SU-DHL-6 (cell line): ENCODE results near the gene PVALEF.

ENCODE experiments used
- H2AFZ ChIP-seq: fragments of 200-600 bp; sonication (generic); 2 replicates; pipeline ENCODE4 v1.6.1; 2014; ENCODE audit warnings: low read depth, mild to moderate bottlenecking, moderate library complexity, mixed read lengths, antibody characterized with exemption, low read length; ENCODE audit not compliant: severe bottlenecking
- H3F3A ChIP-seq: fragments of 200-600 bp; shearing (Covaris generic); 2 replicates; pipeline ENCODE4 v1.6.0; 2016; ENCODE audit warnings: antibody characterized with exemption, mild to moderate bottlenecking; ENCODE audit not compliant: insufficient read depth
- H3K27ac ChIP-seq: fragments of 200-600 bp; sonication (generic); 2 replicates; pipeline ENCODE4 v1.5.1; 2016; ENCODE audit warnings: low read depth, mild to moderate bottlenecking, low read length, moderate library complexity, mixed read lengths
- H3K27me3 ChIP-seq: fragments of 200-600 bp; sonication (generic), shearing (Covaris generic); 2 replicates; pipeline ENCODE4 v1.6.0; 2014; ENCODE audit warnings: mild to moderate bottlenecking, low read length
- H3K36me3 ChIP-seq: fragments of 200-600 bp; sonication (generic); 2 replicates; pipeline ENCODE4 v1.6.1; 2014; ENCODE audit warnings: mild to moderate bottlenecking, low read length, mixed read lengths
- H3K4me2 ChIP-seq: fragments of 300-600, 200-600 bp; shearing (Covaris generic), sonication (generic); 2 replicates; pipeline ENCODE4 v1.6.0; 2014; ENCODE audit warnings: low read length, low read depth, mild to moderate bottlenecking; ENCODE audit not compliant: poor library complexity, severe bottlenecking
- H3K4me3 ChIP-seq: fragments of 200-600 bp; sonication (generic); 2 replicates; pipeline ENCODE4 v1.5.1; 2014; ENCODE audit warnings: antibody characterized with exemption, low read length, mild to moderate bottlenecking, mixed read lengths; ENCODE audit not compliant: insufficient read depth, poor library complexity, severe bottlenecking
- H3K79me2 ChIP-seq: fragments of 200-600 bp; sonication (generic); 2 replicates; pipeline ENCODE4 v1.6.1; 2014; ENCODE audit warnings: mild to moderate bottlenecking, low read length, moderate library complexity; ENCODE audit not compliant: insufficient read depth
- H3K9ac ChIP-seq: fragments of 200-600 bp; sonication (generic); 2 replicates; pipeline ENCODE4 v1.7.0; 2014; ENCODE audit warnings: mild to moderate bottlenecking, low read length
- H3K9me2 ChIP-seq: fragments of 200-600 bp; sonication (generic); replicated peaks from 2 replicates; pipeline ENCODE4 v1.6.1; 2014; ENCODE audit warnings: low read length; ENCODE audit not compliant: insufficient read depth
- H3K9me3 ChIP-seq: fragments of 200-600 bp; sonication (generic); 2 replicates; pipeline ENCODE4 v1.6.1; 2014; ENCODE audit warnings: low read length, mixed read lengths; ENCODE audit not compliant: insufficient read depth
- H4K20me1 ChIP-seq: fragments of 200-600 bp; sonication (generic); 2 replicates; pipeline ENCODE4 v1.6.1; 2014; ENCODE audit warnings: low read depth, mild to moderate bottlenecking, antibody characterized with exemption, low read length, moderate library complexity, mixed read lengths
- EZH2phosphoT487 ChIP-seq: fragments of 200-600 bp; sonication (generic), shearing (Covaris generic); conservative IDR thresholded peaks from 2 replicates; pipeline ENCODE4 v1.6.1; 2018; ENCODE audit warnings: mild to moderate bottlenecking, antibody characterized with exemption, low read length, moderate library complexity, mixed read lengths
- TF ChIP-seq, protein P1 (sequence below): fragments of 200-600 bp; sonication (generic); IDR thresholded peaks from one replicate; pipeline ENCODE4 v1.5.1; 2017; ENCODE audit warnings: antibody characterized with exemption, mild to moderate bottlenecking, low read length, moderate library complexity; ENCODE audit not compliant: insufficient read depth, poor library complexity, severe bottlenecking

PVALEF gene

DNA sequence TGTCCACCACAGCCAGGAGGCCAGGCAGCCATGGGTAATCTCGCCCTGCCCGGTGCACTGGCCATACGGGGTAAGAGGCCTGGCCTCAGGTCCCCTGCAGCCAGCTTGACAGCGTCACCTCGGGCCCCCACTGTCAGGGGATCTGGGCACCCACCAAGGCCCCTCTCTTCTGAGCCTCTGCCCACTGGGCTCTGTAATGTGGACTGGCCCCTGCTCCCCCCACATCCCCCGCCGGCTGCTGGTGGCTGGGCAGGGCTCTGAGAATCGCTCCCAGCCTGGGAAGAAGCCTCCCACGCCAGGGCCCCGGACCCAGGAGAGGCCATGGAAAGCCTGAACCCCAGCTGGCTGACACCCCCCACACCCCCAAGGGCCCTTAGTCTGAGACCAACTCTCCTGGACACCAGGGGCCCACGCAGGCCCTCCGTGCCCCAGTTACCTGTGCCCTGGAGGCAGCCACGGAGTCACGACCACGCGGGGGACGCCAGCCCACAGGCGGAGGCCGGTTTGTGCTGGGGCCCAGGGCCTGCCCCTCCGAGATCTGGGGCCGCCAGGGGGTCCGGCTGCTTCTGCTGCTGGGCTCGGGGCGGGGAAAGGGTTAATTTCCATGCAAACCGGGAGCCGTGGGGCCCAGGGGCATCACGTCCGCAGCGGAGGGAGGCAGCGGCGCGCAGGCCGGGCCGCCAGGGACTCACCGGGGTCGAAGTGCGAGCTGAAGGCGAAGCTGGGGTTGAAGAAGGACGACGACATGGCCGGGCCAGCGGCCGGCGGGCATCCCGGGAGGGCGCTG, at the start of gene PVALEF:
TSS of gene PVALEF (plus strand) at position 262 of the 787 bp plus-strand sequence. CDS start 15,720 bp downstream, outside the sequence.
- Histone ChIP-seq H4K20me1 (no peaks in the 10 kb centered on the region), H3K9ac (no peak within 1 kb of the TSS), H3K4me2 (no peak within 1 kb of the TSS), H3K79me2 (no peaks in the 10 kb centered on the region), H3K9me3 (no peaks in the 10 kb centered on the region), H3K9me2 (no peaks in the 10 kb centered on the region), H3F3A (no peaks in the 10 kb centered on the region), H3K27ac (no peak within 1 kb of the TSS), H2AFZ (no peak within 1 kb of the TSS), H3K27me3 (no peaks in the 10 kb centered on the region), H3K36me3 (no peaks in the 10 kb centered on the region), H3K4me3 (no peak within 1 kb of the TSS)
- TF ChIP-seq, protein P1, sequence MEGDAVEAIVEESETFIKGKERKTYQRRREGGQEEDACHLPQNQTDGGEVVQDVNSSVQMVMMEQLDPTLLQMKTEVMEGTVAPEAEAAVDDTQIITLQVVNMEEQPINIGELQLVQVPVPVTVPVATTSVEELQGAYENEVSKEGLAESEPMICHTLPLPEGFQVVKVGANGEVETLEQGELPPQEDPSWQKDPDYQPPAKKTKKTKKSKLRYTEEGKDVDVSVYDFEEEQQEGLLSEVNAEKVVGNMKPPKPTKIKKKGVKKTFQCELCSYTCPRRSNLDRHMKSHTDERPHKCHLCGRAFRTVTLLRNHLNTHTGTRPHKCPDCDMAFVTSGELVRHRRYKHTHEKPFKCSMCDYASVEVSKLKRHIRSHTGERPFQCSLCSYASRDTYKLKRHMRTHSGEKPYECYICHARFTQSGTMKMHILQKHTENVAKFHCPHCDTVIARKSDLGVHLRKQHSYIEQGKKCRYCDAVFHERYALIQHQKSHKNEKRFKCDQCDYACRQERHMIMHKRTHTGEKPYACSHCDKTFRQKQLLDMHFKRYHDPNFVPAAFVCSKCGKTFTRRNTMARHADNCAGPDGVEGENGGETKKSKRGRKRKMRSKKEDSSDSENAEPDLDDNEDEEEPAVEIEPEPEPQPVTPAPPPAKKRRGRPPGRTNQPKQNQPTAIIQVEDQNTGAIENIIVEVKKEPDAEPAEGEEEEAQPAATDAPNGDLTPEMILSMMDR, result no peak
- no peak for TF ChIP-seq EZH2phosphoT487

DNA sequence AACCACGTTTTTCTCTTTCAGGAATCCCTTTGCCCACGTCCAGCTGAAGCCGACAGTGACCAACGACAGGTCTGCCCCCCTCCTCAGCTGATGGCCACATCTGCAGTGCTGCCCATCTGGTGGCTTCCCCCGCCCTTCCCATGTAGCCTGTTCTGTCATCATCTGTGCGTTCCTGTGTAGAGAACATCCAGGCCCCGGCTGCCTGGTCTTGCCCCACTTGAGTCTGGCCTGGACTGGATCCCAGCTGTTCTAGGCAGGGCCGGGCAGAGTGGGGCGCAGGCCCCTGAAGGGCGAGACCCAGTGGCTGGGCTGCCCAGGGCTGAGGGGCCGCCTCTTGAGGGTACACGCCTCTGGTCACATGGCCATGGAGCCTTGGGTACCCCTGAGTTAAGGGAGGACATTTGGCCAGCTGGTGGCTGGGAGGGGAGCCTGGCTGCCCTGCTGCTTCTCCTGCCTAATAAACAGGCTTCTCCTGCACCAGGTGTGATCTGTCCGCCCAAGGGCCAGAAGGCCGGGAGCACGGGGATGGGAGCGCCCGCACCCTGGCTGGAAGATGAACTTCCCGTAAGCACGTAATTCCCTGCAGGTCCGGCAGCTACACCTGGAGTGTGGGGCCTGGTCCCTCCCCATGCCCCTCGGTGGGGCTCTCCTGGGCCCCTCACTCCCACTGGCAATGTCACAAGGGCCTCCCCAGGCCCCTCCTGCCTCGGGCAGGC, 49.4 kb upstream of the PVALEF start:
- Histone ChIP-seq H3K27me3 (no peaks in the 10 kb centered on the region), H3K27ac (no peak overlapping the region), H3F3A (no peaks in the 10 kb centered on the region), H3K36me3 (no peaks in the 10 kb centered on the region), H3K79me2 (no peaks in the 10 kb centered on the region), H3K9me3 (no peaks in the 10 kb centered on the region), H4K20me1 (no peaks in the 10 kb centered on the region), H3K4me2 (no peak overlapping the region), H2AFZ (no peak overlapping the region), H3K4me3 (no peak overlapping the region), H3K9me2 (no peaks in the 10 kb centered on the region), H3K9ac (no peak overlapping the region)
- TF ChIP-seq, protein P1, result no peak
- no peak for TF ChIP-seq EZH2phosphoT487

GRCh38 chr17:81116704-81117103, 48.6 kb upstream of the PVALEF start:
- Histone ChIP-seq H3K27me3 (no peaks in the 10 kb centered on the region), H3K27ac (no peak overlapping the region), H3K9me3 (no peaks in the 10 kb centered on the region), H3K4me3 (no peak overlapping the region), H3K9me2 (no peaks in the 10 kb centered on the region), H3F3A (no peaks in the 10 kb centered on the region), H4K20me1 (no peaks in the 10 kb centered on the region), H2AFZ (no peak overlapping the region), H3K4me2 (no peak overlapping the region), H3K9ac (no peak overlapping the region), H3K36me3 (no peaks in the 10 kb centered on the region), H3K79me2 (no peaks in the 10 kb centered on the region)
- TF ChIP-seq, protein P1, result no peak
- no peak for TF ChIP-seq EZH2phosphoT487
